ENCODE results near the gene CD247.

CD247 gene

DNA sequence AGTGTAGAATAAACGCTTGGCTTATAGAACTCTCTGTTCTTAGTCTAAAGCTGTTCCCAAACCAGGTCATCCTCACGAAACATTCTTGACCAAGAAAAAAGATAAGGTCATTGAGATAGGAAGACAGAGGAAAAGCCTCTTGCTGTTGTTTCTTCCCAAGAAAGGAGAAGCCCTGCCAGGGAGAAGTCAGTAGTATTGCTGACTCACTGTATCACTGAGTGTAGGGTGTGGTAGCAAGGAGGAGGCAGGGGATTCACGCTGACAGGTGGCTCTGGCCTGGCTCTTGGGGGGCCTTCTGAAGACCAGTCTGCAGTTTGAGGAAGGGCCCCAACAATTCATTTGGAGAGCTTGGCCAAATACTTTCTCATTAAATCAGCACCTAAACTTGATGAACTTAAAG lies 97.8 kb downstream of the CD247 start:
- no peaks in the 10 kb centered on the region for H3K9me2 ChIP-seq (replicated peaks; ENCODE audit: insufficient read depth, low read length)
- no peak overlapping the region for H2AFZ ChIP-seq (ENCODE audit: low read length)
- H3K4me2 ChIP-seq (ENCODE audit: low read depth, low read length): no peak overlapping the region
- TF ChIP-seq, protein P1, sequence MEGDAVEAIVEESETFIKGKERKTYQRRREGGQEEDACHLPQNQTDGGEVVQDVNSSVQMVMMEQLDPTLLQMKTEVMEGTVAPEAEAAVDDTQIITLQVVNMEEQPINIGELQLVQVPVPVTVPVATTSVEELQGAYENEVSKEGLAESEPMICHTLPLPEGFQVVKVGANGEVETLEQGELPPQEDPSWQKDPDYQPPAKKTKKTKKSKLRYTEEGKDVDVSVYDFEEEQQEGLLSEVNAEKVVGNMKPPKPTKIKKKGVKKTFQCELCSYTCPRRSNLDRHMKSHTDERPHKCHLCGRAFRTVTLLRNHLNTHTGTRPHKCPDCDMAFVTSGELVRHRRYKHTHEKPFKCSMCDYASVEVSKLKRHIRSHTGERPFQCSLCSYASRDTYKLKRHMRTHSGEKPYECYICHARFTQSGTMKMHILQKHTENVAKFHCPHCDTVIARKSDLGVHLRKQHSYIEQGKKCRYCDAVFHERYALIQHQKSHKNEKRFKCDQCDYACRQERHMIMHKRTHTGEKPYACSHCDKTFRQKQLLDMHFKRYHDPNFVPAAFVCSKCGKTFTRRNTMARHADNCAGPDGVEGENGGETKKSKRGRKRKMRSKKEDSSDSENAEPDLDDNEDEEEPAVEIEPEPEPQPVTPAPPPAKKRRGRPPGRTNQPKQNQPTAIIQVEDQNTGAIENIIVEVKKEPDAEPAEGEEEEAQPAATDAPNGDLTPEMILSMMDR (IDR thresholded peaks at IDR 0.05; ENCODE audit: low read length): no peak
- TF ChIP-seq EZH2phosphoT487 (IDR thresholded peaks at IDR 0.05; ENCODE audit: low read length): no peak
- no peak for TF ChIP-seq EZH2 (optimal IDR thresholded peaks at IDR 0.05; ENCODE audit: low read depth, low read length)
- H3K27ac ChIP-seq (ENCODE audit: low read length): no peak overlapping the region
- no peak overlapping the region for H3K4me3 ChIP-seq (ENCODE audit: low read length)
- H3K9me3 ChIP-seq (replicated peaks; ENCODE audit: insufficient read depth, low read length): no peaks in the 10 kb centered on the region
- H3K4me1 ChIP-seq (ENCODE audit: low read length): no peaks in the 10 kb centered on the region
- H3K79me2 ChIP-seq (ENCODE audit: low read length): no peaks in the 10 kb centered on the region
- 0 out of 2 replicates have a peak, but pooled peaks cover 3% of the 10 kb centered on the region for H3K36me3 ChIP-seq (replicated peaks; ENCODE audit: insufficient read depth, low read length)
- H3K9ac ChIP-seq (ENCODE audit: low read length): no peak overlapping the region
- H3F3A ChIP-seq (ENCODE audit: insufficient read depth, low read length): no peaks in the 10 kb centered on the region
- DNase-seq: no peak
- H3K27me3 ChIP-seq (replicated peaks; ENCODE audit: insufficient read depth, low read length): no peaks in the 10 kb centered on the region
- H4K20me1 ChIP-seq (ENCODE audit: insufficient read depth, low read length): no peaks in the 10 kb centered on the region

DNA sequence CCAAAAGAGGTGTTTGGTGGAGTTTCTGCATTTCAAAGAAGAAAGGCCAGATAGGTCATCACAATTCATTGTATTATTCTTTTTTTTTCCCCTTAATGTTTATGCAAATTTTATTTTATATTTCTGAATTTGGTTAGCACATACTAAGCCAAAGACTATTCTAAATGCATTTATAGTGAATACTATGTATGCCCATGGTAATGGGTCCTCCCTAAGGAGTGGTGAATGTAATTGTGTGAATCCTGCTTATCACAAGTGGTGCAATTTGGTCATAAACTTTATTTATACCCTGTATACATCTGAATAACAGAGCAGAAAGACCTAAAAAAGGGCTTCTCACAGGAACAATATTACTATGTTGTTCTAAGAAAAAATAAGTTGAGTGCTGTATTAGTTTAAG lies 99.1 kb downstream of the CD247 start:
- Histone ChIP-seq H3K27me3 (replicated peaks; ENCODE audit: insufficient read depth, low read length) (no peaks in the 10 kb centered on the region), H3K36me3 (replicated peaks; ENCODE audit: insufficient read depth, low read length) (0 out of 2 replicates have a peak, but pooled peaks cover 4% of the 10 kb centered on the region), H2AFZ (ENCODE audit: low read length) (no peak overlapping the region), H3K27ac (ENCODE audit: low read length) (no peak overlapping the region), H3F3A (ENCODE audit: insufficient read depth, low read length) (no peaks in the 10 kb centered on the region), H3K9me3 (replicated peaks; ENCODE audit: insufficient read depth, low read length) (no peaks in the 10 kb centered on the region), H3K9me2 (replicated peaks; ENCODE audit: insufficient read depth, low read length) (no peaks in the 10 kb centered on the region), H3K79me2 (ENCODE audit: low read length) (no peaks in the 10 kb centered on the region), H3K9ac (ENCODE audit: low read length) (no peak overlapping the region), H4K20me1 (ENCODE audit: insufficient read depth, low read length) (no peaks in the 10 kb centered on the region), H3K4me2 (ENCODE audit: low read depth, low read length) (no peak overlapping the region), H3K4me3 (ENCODE audit: low read length) (no peak overlapping the region), H3K4me1 (ENCODE audit: low read length) (no peaks in the 10 kb centered on the region)
- DNase-seq: no peak
- no peak for TF ChIP-seq EZH2 (optimal IDR thresholded peaks at IDR 0.05; ENCODE audit: low read depth, low read length)
- no peak for TF ChIP-seq EZH2phosphoT487 (IDR thresholded peaks at IDR 0.05; ENCODE audit: low read length)
- TF ChIP-seq, protein P1 (IDR thresholded peaks at IDR 0.05; ENCODE audit: low read length): no peak

DNA sequence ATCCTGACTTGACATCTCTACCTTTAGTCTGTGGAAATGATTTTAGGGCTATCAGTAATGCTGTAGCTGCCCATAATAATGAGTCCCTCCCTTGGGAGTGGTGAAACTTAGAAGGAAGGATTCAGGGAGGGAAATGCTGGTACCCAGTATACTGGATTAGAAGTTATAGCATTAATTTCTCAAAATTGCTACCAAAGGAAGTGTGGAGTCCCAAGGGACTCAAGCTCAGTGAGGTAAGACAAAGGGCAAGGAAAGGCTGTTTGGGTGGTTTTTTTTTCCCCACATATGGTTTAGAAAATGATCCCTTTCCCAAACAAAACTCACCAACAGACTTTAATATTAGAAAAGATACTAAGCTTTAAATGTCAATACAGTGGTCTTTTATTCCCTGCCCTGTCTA lies 99.9 kb downstream of the CD247 start:
- no peaks in the 10 kb centered on the region for H3K79me2 ChIP-seq (ENCODE audit: low read length)
- H3K27me3 ChIP-seq (replicated peaks; ENCODE audit: insufficient read depth, low read length): no peaks in the 10 kb centered on the region
- no peak overlapping the region for H3K27ac ChIP-seq (ENCODE audit: low read length)
- TF ChIP-seq EZH2phosphoT487 (IDR thresholded peaks at IDR 0.05; ENCODE audit: low read length) (no peak), EZH2 (optimal IDR thresholded peaks at IDR 0.05; ENCODE audit: low read depth, low read length) (no peak)
- TF ChIP-seq, protein P1 (IDR thresholded peaks at IDR 0.05; ENCODE audit: low read length): no peak
- H3K4me2 ChIP-seq (ENCODE audit: low read depth, low read length): no peak overlapping the region
- H3K9ac ChIP-seq (ENCODE audit: low read length): no peak overlapping the region
- H3K9me3 ChIP-seq (replicated peaks; ENCODE audit: insufficient read depth, low read length): no peaks in the 10 kb centered on the region
- no peaks in the 10 kb centered on the region for H3K4me1 ChIP-seq (ENCODE audit: low read length)
- DNase-seq: no peak
- 0 out of 2 replicates have a peak, but pooled peaks cover 4% of the 10 kb centered on the region for H3K36me3 ChIP-seq (replicated peaks; ENCODE audit: insufficient read depth, low read length)
- no peak overlapping the region for H2AFZ ChIP-seq (ENCODE audit: low read length)
- H3K4me3 ChIP-seq (ENCODE audit: low read length): no peak overlapping the region
- H3F3A ChIP-seq (ENCODE audit: insufficient read depth, low read length): no peaks in the 10 kb centered on the region
- H4K20me1 ChIP-seq (ENCODE audit: insufficient read depth, low read length): no peaks in the 10 kb centered on the region
- H3K9me2 ChIP-seq (replicated peaks; ENCODE audit: insufficient read depth, low read length): no peaks in the 10 kb centered on the region
